Lower leg skin (tissue), 4 donors: ENCODE data around the gene KRTAP4-1. TPM values are rescaled to one million over a fixed set of nuclear protein-coding genes. Genes with fewer than 3 reads are reported as not detected.
"Not testable (repeated sequence)": the region's sequence is repeated elsewhere in the genome, so short reads cannot be mapped to it uniquely, and the experiment has no call there.

Source experiments
- DNase-seq, 2 donors: peaks; one replicate each; pipeline ENCODE4 v3.0.0-alpha.2; 2019; ENCODE audit warnings: low spot score in 2 of 2
- H3K4me3 ChIP-seq: fragments of 200-600 bp; sonication (generic); 2 replicates; pipeline ENCODE4 v1.5.1; 2017; ENCODE audit warnings: mild to moderate bottlenecking, low read depth; ENCODE audit not compliant: poor library complexity, severe bottlenecking
- POLR2A ChIP-seq, 2 donors: fragments of 450-650 bp; IDR thresholded peaks; one replicate each; pipeline ENCODE4 v1.6.1; 2016 to 2017; ENCODE audit warnings: antibody characterized with exemption in 2 of 2, mild to moderate bottlenecking in 1 of 2, moderate library complexity in 1 of 2
- WGBS, 2 donors: methylation state at CpG; one replicate each; pipeline ENCODE4 v1.1.5; 2018; 5-methylcytosine and 5-hydroxymethylcytosine counted together
- intact Hi-C: fragments of 100-400 bp; cut with DNase I; formaldehyde crosslinking; loops from one replicate; pipeline ENCODE4 v1.15.0; 2023; ENCODE audit warnings: low total_unique reads
- total RNA-seq, 4 donors: library from RNA; depleted of rRNA; stranded (reverse); fragments of >200 nt; gene quantifications; one replicate each; pipeline ENCODE4 v1.1.0, GENCODE V29; 2016
- TF ChIP-seq, protein P1 (sequence below), 3 donors: fragments of 450-650 bp; IDR thresholded peaks; one replicate each; pipeline ENCODE4 v1.5.1; 2016; ENCODE audit warnings: antibody characterized with exemption in 3 of 3, mild to moderate bottlenecking in 3 of 3, moderate library complexity in 2 of 3

KRTAP4-1 gene
- total RNA-seq, 4 donors from 2014 or later = 2.1 to 66.2 TPM; not detected in 2

DNA sequence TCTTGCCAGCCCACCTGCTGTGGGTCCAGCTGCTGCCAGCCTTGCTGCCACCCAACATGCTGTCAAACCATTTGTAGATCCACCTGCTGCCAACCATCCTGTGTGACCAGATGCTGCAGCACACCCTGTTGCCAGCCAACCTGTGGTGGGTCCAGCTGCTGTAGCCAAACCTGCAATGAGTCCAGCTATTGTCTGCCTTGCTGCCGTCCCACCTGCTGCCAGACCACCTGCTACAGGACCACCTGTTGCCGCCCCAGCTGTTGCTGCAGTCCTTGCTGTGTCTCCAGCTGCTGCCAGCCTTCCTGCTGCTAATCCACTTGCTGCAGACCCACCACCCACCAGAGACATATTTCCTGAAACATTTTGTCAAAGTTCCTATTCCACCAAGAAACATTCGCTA is 5.6 kb upstream of the KRTAP4-1 start:
- DNase-seq = no peak
- TF ChIP-seq, protein P1, sequence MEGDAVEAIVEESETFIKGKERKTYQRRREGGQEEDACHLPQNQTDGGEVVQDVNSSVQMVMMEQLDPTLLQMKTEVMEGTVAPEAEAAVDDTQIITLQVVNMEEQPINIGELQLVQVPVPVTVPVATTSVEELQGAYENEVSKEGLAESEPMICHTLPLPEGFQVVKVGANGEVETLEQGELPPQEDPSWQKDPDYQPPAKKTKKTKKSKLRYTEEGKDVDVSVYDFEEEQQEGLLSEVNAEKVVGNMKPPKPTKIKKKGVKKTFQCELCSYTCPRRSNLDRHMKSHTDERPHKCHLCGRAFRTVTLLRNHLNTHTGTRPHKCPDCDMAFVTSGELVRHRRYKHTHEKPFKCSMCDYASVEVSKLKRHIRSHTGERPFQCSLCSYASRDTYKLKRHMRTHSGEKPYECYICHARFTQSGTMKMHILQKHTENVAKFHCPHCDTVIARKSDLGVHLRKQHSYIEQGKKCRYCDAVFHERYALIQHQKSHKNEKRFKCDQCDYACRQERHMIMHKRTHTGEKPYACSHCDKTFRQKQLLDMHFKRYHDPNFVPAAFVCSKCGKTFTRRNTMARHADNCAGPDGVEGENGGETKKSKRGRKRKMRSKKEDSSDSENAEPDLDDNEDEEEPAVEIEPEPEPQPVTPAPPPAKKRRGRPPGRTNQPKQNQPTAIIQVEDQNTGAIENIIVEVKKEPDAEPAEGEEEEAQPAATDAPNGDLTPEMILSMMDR (IDR thresholded peaks at IDR 0.05) = no peak
- no peak for TF ChIP-seq POLR2A (IDR thresholded peaks at IDR 0.05)
- no peak overlapping the region for H3K4me3 ChIP-seq
- intact Hi-C loops = no loop called here
- 83 to 90% methylated on average over 3 of the region's 3 CpGs for WGBS, 2 donors

DNA sequence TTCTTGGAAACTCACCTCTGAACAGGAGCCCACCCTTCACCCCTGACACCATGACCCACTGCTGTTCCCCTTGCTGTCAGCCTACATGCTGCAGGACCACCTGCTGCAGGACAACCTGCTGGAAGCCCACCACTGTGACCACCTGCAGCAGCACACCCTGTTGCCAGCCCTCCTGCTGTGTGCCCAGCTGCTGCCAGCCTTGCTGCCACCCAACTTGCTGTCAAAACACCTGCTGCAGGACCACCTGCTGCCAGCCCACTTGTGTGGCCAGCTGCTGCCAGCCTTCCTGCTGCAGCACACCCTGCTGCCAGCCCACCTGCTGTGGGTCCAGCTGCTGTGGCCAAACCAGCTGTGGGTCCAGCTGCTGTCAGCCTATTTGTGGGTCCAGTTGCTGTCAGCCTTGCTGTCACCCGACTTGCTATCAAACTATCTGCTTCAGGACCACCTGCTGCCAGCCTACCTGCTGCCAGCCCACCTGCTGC is 5.2 kb upstream of the KRTAP4-1 start, which contains the start of gene KRTAP9-1:
TSS of gene KRTAP9-1 (plus strand) at position 51 of the 482 bp plus-strand sequence. CDS start at position 51, 0 bp downstream.
- intact Hi-C loops, H3K4me3 ChIP-seq, DNase-seq: not testable (repeated sequence)
- 78 to 86% methylated on average over 1 of the region's 1 CpG for WGBS, 2 donors

DNA sequence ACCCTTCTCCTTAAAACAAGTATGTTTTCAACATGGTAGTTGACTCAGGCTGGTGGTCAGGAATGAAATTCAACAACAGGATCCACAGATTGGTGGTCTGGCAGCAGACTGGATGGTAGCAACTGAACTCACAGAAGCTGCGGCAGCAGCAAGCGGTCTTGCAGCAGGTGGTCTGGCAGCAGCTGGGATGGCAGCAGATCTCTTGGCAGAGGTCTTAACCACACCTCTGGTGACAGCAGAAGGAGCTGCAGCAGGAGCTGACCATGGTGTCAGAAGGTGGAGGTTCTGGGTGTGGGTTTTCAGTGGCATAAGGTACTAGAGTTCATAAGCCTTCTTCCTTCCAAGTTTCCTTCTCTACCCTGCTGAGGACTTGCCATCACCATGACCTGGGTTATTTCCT is 2.2 kb upstream of the KRTAP4-1 start:
- 60 to 80% methylated on average over 2 of the region's 2 CpGs for WGBS, 2 donors
- intact Hi-C loops = no loop called here
- TF ChIP-seq POLR2A (IDR thresholded peaks at IDR 0.05) = no peak
- TF ChIP-seq, protein P1 (IDR thresholded peaks at IDR 0.05) = no peak
- H3K4me3 ChIP-seq = no peak overlapping the region
- DNase-seq = no peak

DNA sequence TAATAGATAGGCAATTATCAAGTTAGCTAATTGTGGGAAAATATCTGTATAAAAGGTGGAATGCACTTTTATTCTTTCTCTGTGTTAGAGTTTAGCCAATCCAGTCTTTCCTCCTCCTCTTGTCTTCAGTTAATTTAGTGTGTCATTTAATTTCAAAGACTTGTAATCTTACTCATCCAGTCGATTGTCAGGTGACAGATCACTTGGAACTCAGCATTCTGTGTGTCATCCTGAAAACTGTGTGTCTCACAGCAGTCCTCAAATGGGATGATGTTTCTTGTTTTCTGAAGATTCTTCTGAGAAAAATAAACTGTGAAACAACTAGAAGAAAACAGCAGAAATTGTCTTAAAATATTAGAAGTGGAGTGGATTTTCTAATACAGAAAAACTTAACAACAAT is 290 bp upstream of the KRTAP4-1 start:
- intact Hi-C loops = no loop called here

DNA sequence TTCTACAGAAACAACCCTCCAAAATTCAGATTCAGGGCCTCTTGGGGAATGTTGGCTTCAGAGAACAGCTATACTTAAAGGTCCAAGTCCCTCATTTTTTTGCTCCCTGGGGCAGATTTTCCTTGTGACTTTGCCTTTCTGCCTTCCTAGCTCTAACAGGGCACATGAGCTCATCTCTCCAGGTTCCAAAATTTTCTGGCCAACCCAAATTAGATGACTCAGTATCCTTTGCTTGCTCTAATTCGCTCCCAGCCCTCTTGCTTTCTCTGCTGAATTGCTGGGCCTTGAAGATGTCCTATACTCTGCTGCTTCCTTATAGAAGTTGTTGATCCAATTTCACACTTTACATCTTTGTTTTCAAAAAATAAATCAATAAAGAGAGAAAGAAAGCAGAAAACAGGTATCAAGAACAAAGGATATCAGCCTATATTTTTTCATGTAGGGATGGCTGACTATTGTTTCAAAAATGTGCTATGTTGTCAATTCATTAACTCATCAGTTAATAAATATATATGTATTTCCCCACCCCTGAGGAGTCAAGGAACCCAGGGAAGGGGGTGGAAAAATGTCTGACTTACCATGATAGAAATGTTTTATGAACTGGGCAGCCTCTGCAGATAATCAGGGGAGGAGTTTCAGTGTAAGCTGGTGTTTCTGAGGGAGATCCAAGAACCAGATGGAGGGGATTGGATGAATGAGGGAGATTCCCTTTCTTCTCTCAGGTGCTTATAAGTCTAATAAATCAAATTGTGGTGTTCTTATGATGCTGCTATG is 5.7 kb downstream of the KRTAP4-1 start:
- WGBS, 2 donors = 43% methylated on average over 1 of the region's 1 CpG
- intact Hi-C loops = no loop called here
- no peak overlapping the region for H3K4me3 ChIP-seq
- no peak for DNase-seq
- TF ChIP-seq, protein P1 (IDR thresholded peaks at IDR 0.05) = no peak
- TF ChIP-seq POLR2A (IDR thresholded peaks at IDR 0.05) = no peak

More for the DNA sequence above, 290 bp upstream of the KRTAP4-1 start:
- WGBS, 2 donors = 33 to 45% methylated on average over 1 of the region's 1 CpG
- no peak overlapping the region for H3K4me3 ChIP-seq
- TF ChIP-seq, protein P1 (IDR thresholded peaks at IDR 0.05) = no peak
- TF ChIP-seq POLR2A (IDR thresholded peaks at IDR 0.05) = no peak
- no peak for DNase-seq

DNA sequence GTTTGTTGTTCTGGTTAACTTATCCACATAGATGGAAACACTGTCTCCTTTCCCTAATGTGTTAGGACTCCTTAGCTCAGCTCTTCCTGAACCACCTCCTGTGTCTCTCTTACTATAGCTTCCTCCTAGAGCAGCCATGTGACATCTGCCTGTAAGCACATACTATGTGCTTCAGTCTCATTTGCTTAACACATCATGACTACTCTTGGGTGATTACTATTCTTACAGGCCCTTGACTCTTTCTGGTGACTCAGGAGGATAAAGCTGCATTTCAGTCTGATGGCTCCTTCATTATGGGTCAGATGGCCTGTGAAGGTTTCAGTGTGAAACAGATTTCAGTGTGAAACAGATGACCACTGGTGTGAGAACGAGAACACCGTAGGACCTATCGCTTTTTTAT is 6.4 kb downstream of the KRTAP4-1 start:
- H3K4me3 ChIP-seq = no peak overlapping the region
- no peak for TF ChIP-seq POLR2A (IDR thresholded peaks at IDR 0.05)
- TF ChIP-seq, protein P1 (IDR thresholded peaks at IDR 0.05) = no peak
- no peak for DNase-seq
- intact Hi-C loops = no loop called here
- WGBS, 2 donors = 89 to 93% methylated on average over 3 of the region's 3 CpGs
